Sciatic nerve (tissue), 2 donors: ENCODE results near the gene C1orf159. TPM values are rescaled to one million over a fixed set of nuclear protein-coding genes. Genes with fewer than 3 reads are reported as not detected.

ENCODE experiments used
- ATAC-seq: fragments of 200-7000 bp; cut with Tn5 transposase; one replicate; pipeline ENCODE4 v1.9.1; 2020; ENCODE audit warnings: mild to moderate bottlenecking, moderate library complexity
- DNase-seq: peaks from one replicate; pipeline ENCODE4 v3.0.0-alpha.2; 2020; ENCODE audit warnings: low spot score
- intact Hi-C: fragments of 100-400 bp; cut with DNase I; formaldehyde crosslinking; loops from one replicate; pipeline ENCODE4 v1.14.2; 2022
- total RNA-seq: library from RNA; stranded (reverse); fragmentation: NEBNext Ultra II Directional; extraction: Animal tissue kit (Norgen Biotek cat#: 25700); gene quantifications from one replicate; pipeline ENCODE4 v1.2.1, GENCODE V29; 2021
- donor health status: DM: no; HTN: no; CAD: no.
- donor health status: DM: no; HTN: no; CAD: no.

The C1orf159 gene
- total RNA-seq, 1 donor from 2014 or later, result 12.0 TPM

GRCh38 chr1:1039145-1039910 lies 76.6 kb downstream of the C1orf159 start:
- DNase-seq, result no peak
- no peak for ATAC-seq
- intact Hi-C loops, result no loop called here

GRCh38 chr1:1038694-1039093 lies 77.2 kb downstream of the C1orf159 start:
- intact Hi-C loops, result no loop called here
- ATAC-seq, result no peak
- DNase-seq, result no peak

GRCh38 chr1:1037366-1038327 lies 78.2 kb downstream of the C1orf159 start:
- intact Hi-C loops, result no loop called here
- ATAC-seq (no peak), DNase-seq (no peak)

- DNase-seq (no peak), ATAC-seq (no peak)
- intact Hi-C loops, result no loop called here
Observed at GRCh38 chr1:1035291-1035943, 80.5 kb downstream of the C1orf159 start.

- DNase-seq (no peak), ATAC-seq (no peak)
- intact Hi-C loops, result no loop called here
Observed at GRCh38 chr1:1034439-1034781, 81.5 kb downstream of the C1orf159 start.

GRCh38 chr1:1033731-1034438 lies 82.0 kb downstream of the C1orf159 start:
- DNase-seq (no peak), ATAC-seq (no peak)
- intact Hi-C loops, result no loop called here

- intact Hi-C loops, result no loop called here
- peak; percentile 82 for DNase-seq
- ATAC-seq, result peak; percentile 77
Observed at GRCh38 chr1:1033009-1033587, 82.8 kb downstream of the C1orf159 start.

GRCh38 chr1:1032424-1032823 lies 83.5 kb downstream of the C1orf159 start:
- DNase-seq (no peak), ATAC-seq (peak; percentile 7)
- intact Hi-C loops, result no loop called here

Other genes starting within 250 kb of the C1orf159 start
- gene SAMD11, start 192.2 kb downstream of the C1orf159 start, total RNA-seq, result 6.4 TPM
- 43.7 TPM for gene NOC2L, start 156.8 kb downstream of the C1orf159 start, total RNA-seq
- gene KLHL17, start 155.5 kb downstream of the C1orf159 start, total RNA-seq, result 10.6 TPM
- 0.40 TPM for gene PLEKHN1, start 149.6 kb downstream of the C1orf159 start, total RNA-seq
- not detected for gene PERM1, start 134.0 kb downstream of the C1orf159 start, total RNA-seq
- gene HES4, start 116.0 kb downstream of the C1orf159 start, total RNA-seq, result 30.5 TPM
- 18.8 TPM for gene ISG15, start 102.6 kb downstream of the C1orf159 start, total RNA-seq
- 22.0 TPM for gene AGRN, start 96.0 kb downstream of the C1orf159 start, total RNA-seq
- not detected for gene RNF223, start 41.8 kb downstream of the C1orf159 start, total RNA-seq
- 0.71 TPM for gene TTLL10, start 57.8 kb upstream of the C1orf159 start, total RNA-seq
- gene TNFRSF18, start 90.5 kb upstream of the C1orf159 start, total RNA-seq, result 0.58 TPM
- gene TNFRSF4, start 98.1 kb upstream of the C1orf159 start, total RNA-seq, result 2.5 TPM
- 94.9 TPM for gene SDF4, start 115.9 kb upstream of the C1orf159 start, total RNA-seq
- 10.9 TPM for gene B3GALT6, start 116.1 kb upstream of the C1orf159 start, total RNA-seq
- gene C1QTNF12, start 130.6 kb upstream of the C1orf159 start, total RNA-seq, result 3.5 TPM
- gene UBE2J2, start 157.8 kb upstream of the C1orf159 start, total RNA-seq, result 50.5 TPM
- 12.5 TPM for gene SCNN1D, start 164.3 kb upstream of the C1orf159 start, total RNA-seq
- 74.7 TPM for gene ACAP3, start 191.8 kb upstream of the C1orf159 start, total RNA-seq
- gene PUSL1, start 192.5 kb upstream of the C1orf159 start, total RNA-seq, result 11.3 TPM
- 111 TPM for gene INTS11, start 208.6 kb upstream of the C1orf159 start, total RNA-seq
- 15.7 TPM for gene CPTP, start 208.7 kb upstream of the C1orf159 start, total RNA-seq
- gene TAS1R3, start 215.2 kb upstream of the C1orf159 start, total RNA-seq, result 0.49 TPM
- 91.4 TPM for gene DVL1, start 233.3 kb upstream of the C1orf159 start, total RNA-seq
- gene MXRA8, start 242.5 kb upstream of the C1orf159 start, total RNA-seq, result 262 TPM